Colonic mucosa (tissue), 4 donors: ENCODE results near the gene FADS3. TPM values are rescaled to one million over a fixed set of nuclear protein-coding genes. Genes with fewer than 3 reads are reported as not detected.

ENCODE experiments used
- DNase-seq: peaks from one replicate; pipeline ENCODE4 v3.0.0-alpha.2; 2020
- H3K27ac ChIP-seq: fragments of 200-600 bp; one replicate; pipeline ENCODE4 v1.8.0; 2021
- H3K27me3 ChIP-seq: fragments of 200-600 bp; one replicate; pipeline ENCODE4 v1.8.0; 2021
- H3K36me3 ChIP-seq: fragments of 200-600 bp; one replicate; pipeline ENCODE4 v1.8.0; 2021
- H3K4me1 ChIP-seq: fragments of 200-600 bp; one replicate; pipeline ENCODE4 v1.8.0; 2021; ENCODE audit warnings: mild to moderate bottlenecking
- H3K4me3 ChIP-seq: fragments of 200-600 bp; one replicate; pipeline ENCODE4 v1.8.0; 2021
- H3K9ac ChIP-seq, 2 donors: one replicate each; pipeline ENCODE4 v1.7.0; 2013; ENCODE audit warnings: control low read depth in 2 of 2, low read depth in 2 of 2, low read length in 2 of 2
- H3K9me3 ChIP-seq: fragments of 200-600 bp; one replicate; pipeline ENCODE4 v1.8.0; 2021
- CTCF ChIP-seq: fragments of 200-600 bp; IDR thresholded peaks from one replicate; pipeline ENCODE4 v1.8.0; 2022; ENCODE audit warnings: antibody characterized with exemption, mild to moderate bottlenecking
- intact Hi-C: fragments of 100-400 bp; cut with DNase I; formaldehyde crosslinking; loops from one replicate; pipeline ENCODE4 v1.14.1; 2022
- total RNA-seq, 2 donors: library from RNA; stranded (reverse); fragmentation: NEBNext Ultra II Directional in 1 of 2; extraction: Animal tissue kit (Norgen Biotek cat#: 25700) in 1 of 2; gene quantifications; one replicate each; pipeline ENCODE4 v1.2.1, GENCODE V29; 2021
- donor health status: healthy.
- donor health status: DM: no; HTN: no; CAD: no.
- donor health status: DM: no; HTN: no; CAD: no.

The FADS3 gene
- total RNA-seq, 2 donors from 2014 or later, result 10.4 to 13.3 TPM

- Histone ChIP-seq H3K4me3 (no peak overlapping the region), H3K9ac (no peak overlapping the region), H3K36me3 (no peaks in the 10 kb centered on the region), H3K27ac (no peak overlapping the region), H3K4me1 (no peaks in the 10 kb centered on the region), H3K27me3 (no peaks in the 10 kb centered on the region), H3K9me3 (no peaks in the 10 kb centered on the region)
- TF ChIP-seq CTCF, result no peak
- intact Hi-C loops, result no loop called here
- DNase-seq, result no peak
These were observed 44.9 kb downstream of the FADS3 start for GRCh38 chr11:61846362-61847020.

DNA sequence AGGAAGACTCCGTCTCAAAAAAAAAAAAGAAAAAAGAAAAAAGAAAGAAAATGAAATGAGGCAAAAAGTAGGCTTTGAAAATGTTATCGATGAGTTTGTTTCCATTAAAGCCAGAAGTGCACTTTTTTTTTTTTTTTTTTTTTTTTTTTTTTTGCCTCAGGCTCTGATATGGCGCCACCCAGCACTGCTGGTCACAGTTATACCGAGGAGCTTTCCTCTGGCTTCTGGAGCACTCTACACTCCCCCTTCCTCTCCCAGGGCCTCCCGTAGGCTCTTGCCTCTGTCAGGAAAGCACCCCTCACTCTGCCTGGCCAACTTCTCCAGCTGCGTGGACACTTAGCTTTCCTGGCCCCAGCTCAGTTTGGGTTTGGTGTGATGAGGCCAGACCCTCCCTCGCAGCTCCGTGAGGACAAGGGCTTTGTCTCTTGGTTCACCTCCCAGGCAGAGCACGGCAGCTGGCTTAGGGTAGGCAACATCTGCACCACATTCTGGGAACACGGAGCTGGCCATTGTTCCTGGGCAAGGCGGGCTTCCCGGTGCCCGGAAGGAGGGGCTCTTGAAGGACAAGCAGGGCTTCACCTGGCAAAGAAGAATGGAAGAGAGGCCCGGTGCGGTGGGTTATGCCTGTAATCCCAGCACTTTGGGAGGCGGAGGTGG is 46.3 kb downstream of the FADS3 start:
- no peak overlapping the region for H3K9ac ChIP-seq
- no peak for DNase-seq
- no peak overlapping the region for H3K4me3 ChIP-seq
- H3K27me3 ChIP-seq, result no peaks in the 10 kb centered on the region
- no peaks in the 10 kb centered on the region for H3K9me3 ChIP-seq
- no peak overlapping the region for H3K27ac ChIP-seq
- no peaks in the 10 kb centered on the region for H3K36me3 ChIP-seq
- no peak for TF ChIP-seq CTCF
- H3K4me1 ChIP-seq, result no peaks in the 10 kb centered on the region
- intact Hi-C loops, result no loop called here

DNA sequence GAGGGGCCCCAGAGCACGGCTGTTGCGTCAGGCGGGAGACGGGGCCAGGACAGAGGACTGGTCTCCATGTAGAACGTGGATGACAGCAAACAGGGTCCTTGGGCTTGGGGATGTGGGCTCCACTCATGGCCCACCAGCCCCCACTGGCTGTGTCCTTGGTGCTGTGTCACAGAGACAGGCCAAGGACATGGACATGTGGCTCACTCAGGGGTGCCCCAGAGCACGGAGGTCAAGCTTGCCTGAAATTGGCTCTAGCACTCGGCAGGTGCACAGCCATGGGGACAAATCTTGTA is 48.9 kb downstream of the FADS3 start:
- intact Hi-C loops, result no loop called here
- Histone ChIP-seq H3K9me3 (no peaks in the 10 kb centered on the region), H3K4me1 (no peaks in the 10 kb centered on the region), H3K27me3 (no peaks in the 10 kb centered on the region), H3K9ac (no peak overlapping the region), H3K4me3 (no peak overlapping the region), H3K27ac (no peak overlapping the region), H3K36me3 (no peaks in the 10 kb centered on the region)
- no peak for TF ChIP-seq CTCF
- DNase-seq, result no peak

DNA sequence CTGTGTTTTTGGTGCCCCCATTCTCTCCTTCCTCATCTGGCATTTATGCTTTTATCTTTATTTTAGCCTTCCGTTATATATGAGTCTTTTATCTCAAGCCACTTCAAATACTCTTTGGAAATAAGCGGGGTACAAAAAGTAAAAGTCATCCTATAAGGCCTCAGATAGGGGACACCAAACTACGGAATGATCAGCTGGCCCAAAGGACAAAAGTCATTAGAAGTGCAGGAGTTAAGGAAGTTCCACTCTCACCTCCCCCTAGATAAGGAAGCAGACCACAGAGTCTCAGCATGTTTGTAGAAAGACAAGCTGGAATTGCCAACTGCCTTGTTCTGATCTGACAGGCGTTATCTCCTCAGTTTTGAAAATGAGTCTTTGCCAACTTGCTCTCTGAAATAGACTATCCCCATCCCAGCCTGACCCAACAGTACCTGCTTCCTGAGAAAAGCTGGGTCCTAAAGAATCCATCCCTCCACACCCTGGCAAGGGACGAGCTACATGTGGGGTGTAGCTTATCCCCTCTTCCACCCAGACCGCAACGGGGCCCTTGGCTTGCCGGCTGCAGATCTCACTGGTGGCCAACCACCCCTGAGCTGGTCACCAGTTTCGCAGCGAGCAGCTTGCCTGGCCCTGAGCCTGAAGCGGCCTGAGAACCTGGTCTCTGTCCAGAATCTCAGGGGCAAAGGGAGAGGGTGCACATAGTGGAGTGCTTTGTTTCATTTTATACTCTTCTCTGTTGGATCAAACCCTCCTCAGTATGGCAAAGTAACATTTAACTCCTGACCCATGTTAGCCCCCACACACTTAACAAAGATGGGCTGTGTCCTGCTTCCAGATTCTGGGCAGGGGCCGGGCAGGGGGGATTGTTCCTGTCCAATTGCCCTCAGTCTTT is 49.5 kb downstream of the FADS3 start:
- intact Hi-C loops, result no loop called here
- no peaks in the 10 kb centered on the region for H3K4me1 ChIP-seq

More for the DNA sequence above, 49.5 kb downstream of the FADS3 start:
- no peak overlapping the region for H3K27ac ChIP-seq
- no peaks in the 10 kb centered on the region for H3K27me3 ChIP-seq
- H3K36me3 ChIP-seq, result no peaks in the 10 kb centered on the region
- H3K9ac ChIP-seq, result no peak overlapping the region
- TF ChIP-seq CTCF, result no peak
- DNase-seq, result no peak
- H3K9me3 ChIP-seq, result no peaks in the 10 kb centered on the region
- no peak overlapping the region for H3K4me3 ChIP-seq
